Panc1 (cell line): ENCODE results near the gene APLP2.
"Not testable (repeated sequence)": the region's sequence is repeated elsewhere in the genome, so short reads cannot be mapped to it uniquely, and the experiment has no call there.

ENCODE experiments used
- POLR2AphosphoS5 ChIP-seq: IDR thresholded peaks from 2 replicates; pipeline ENCODE4 v1.6.1; 2012; ENCODE audit warnings: mild to moderate bottlenecking, low read depth, low read length, moderate library complexity
- TF ChIP-seq, protein P1 (sequence below): fragments of 450-650 bp; IDR thresholded peaks from 2 replicates; pipeline ENCODE4 v1.5.1; 2017; ENCODE audit warnings: mild to moderate bottlenecking

GRCh38 chr11:130021606-130022005, 48.1 kb upstream of the APLP2 start:
- TF ChIP-seq, protein P1, sequence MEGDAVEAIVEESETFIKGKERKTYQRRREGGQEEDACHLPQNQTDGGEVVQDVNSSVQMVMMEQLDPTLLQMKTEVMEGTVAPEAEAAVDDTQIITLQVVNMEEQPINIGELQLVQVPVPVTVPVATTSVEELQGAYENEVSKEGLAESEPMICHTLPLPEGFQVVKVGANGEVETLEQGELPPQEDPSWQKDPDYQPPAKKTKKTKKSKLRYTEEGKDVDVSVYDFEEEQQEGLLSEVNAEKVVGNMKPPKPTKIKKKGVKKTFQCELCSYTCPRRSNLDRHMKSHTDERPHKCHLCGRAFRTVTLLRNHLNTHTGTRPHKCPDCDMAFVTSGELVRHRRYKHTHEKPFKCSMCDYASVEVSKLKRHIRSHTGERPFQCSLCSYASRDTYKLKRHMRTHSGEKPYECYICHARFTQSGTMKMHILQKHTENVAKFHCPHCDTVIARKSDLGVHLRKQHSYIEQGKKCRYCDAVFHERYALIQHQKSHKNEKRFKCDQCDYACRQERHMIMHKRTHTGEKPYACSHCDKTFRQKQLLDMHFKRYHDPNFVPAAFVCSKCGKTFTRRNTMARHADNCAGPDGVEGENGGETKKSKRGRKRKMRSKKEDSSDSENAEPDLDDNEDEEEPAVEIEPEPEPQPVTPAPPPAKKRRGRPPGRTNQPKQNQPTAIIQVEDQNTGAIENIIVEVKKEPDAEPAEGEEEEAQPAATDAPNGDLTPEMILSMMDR, result not testable (repeated sequence)
- TF ChIP-seq POLR2AphosphoS5, result not testable (repeated sequence)
